ENCODE data around the gene RNPEPL1. TPM values are rescaled to one million over a fixed set of nuclear protein-coding genes. Genes with fewer than 3 reads are reported as not detected.

The RNPEPL1 gene
- total and polyA plus RNA-seq, 2 experiments from 2014 or later, result 11.1 to 23.0 TPM

- no peaks in the 10 kb centered on the region for H3F3A ChIP-seq (ENCODE audit: insufficient read depth)
- no peaks in the 10 kb centered on the region for H3K36me3 ChIP-seq (ENCODE audit: low read depth)
- in situ Hi-C loops (cut with MboI), result no loop called here
- 0 out of 2 replicates have a peak, but pooled peaks cover 3% of the 10 kb centered on the region for H3K4me1 ChIP-seq (ENCODE audit: insufficient read depth)
- H4K20me1 ChIP-seq (ENCODE audit: insufficient read depth), result no peaks in the 10 kb centered on the region
- 61 to 64% methylated on average over 19 to 21 of the region's 21 CpGs for WGBS, 2 experiments (ENCODE audit: low coverage in 1 of 2, low lambda C conversion rate in 2 of 2, missing lambda C conversion rate in 2 of 2)
- H2AFZ ChIP-seq, result no peak overlapping the region
- TF ChIP-seq EZH2 (IDR thresholded peaks at IDR 0.05; ENCODE audit: insufficient read depth, poor library complexity, severe bottlenecking) (no peak), EZH2phosphoT487 (IDR thresholded peaks at IDR 0.05; ENCODE audit: insufficient read depth, low read depth) (no peak)
- no peaks in the 10 kb centered on the region for H3K27me3 ChIP-seq (replicated peaks; ENCODE audit: insufficient read depth)
- H3K9ac ChIP-seq, result no peak overlapping the region
- no peak overlapping the region for H3K4me3 ChIP-seq
- H3K4me2 ChIP-seq (ENCODE audit: unreplicated experiment), result no peak overlapping the region
- DNase-seq, result no peak
- no peaks in the 10 kb centered on the region for H3K9me3 ChIP-seq (ENCODE audit: low read depth)
- H3K79me2 ChIP-seq (ENCODE audit: insufficient read depth), result no peaks in the 10 kb centered on the region
- H3K9me2 ChIP-seq (ENCODE audit: insufficient read depth), result no peaks in the 10 kb centered on the region
- no peak overlapping the region for H3K27ac ChIP-seq
Measured at GRCh38 chr2:240626531-240627300, 58.4 kb downstream of the RNPEPL1 start.

- 57 to 58% methylated on average over 15 to 17 of the region's 17 CpGs for WGBS, 2 experiments (ENCODE audit: low coverage in 1 of 2, low lambda C conversion rate in 2 of 2, missing lambda C conversion rate in 2 of 2)
- Histone ChIP-seq H3K9ac (no peak overlapping the region), H3K9me2 (ENCODE audit: insufficient read depth) (no peaks in the 10 kb centered on the region), H3K4me1 (ENCODE audit: insufficient read depth) (0 out of 2 replicates have a peak, but pooled peaks cover 3% of the 10 kb centered on the region), H2AFZ (no peak overlapping the region), H4K20me1 (ENCODE audit: insufficient read depth) (no peaks in the 10 kb centered on the region), H3K79me2 (ENCODE audit: insufficient read depth) (no peaks in the 10 kb centered on the region), H3K27me3 (replicated peaks; ENCODE audit: insufficient read depth) (no peaks in the 10 kb centered on the region), H3K27ac (no peak overlapping the region), H3K36me3 (ENCODE audit: low read depth) (no peaks in the 10 kb centered on the region), H3K9me3 (ENCODE audit: low read depth) (no peaks in the 10 kb centered on the region), H3K4me2 (ENCODE audit: unreplicated experiment) (no peak overlapping the region), H3K4me3 (no peak overlapping the region), H3F3A (ENCODE audit: insufficient read depth) (no peaks in the 10 kb centered on the region)
- no peak for TF ChIP-seq EZH2 (IDR thresholded peaks at IDR 0.05; ENCODE audit: insufficient read depth, poor library complexity, severe bottlenecking)
- TF ChIP-seq EZH2phosphoT487 (IDR thresholded peaks at IDR 0.05; ENCODE audit: insufficient read depth, low read depth), result no peak
- no peak for DNase-seq
- in situ Hi-C loops (cut with MboI), result no loop called here
Measured at GRCh38 chr2:240627736-240628506, 59.6 kb downstream of the RNPEPL1 start.

- no peaks in the 10 kb centered on the region for H3K9me3 ChIP-seq (ENCODE audit: low read depth)
- in situ Hi-C loops (cut with MboI), result no loop called here
- no peak overlapping the region for H3K27ac ChIP-seq
- H3K4me3 ChIP-seq, result no peak overlapping the region
- H4K20me1 ChIP-seq (ENCODE audit: insufficient read depth), result no peaks in the 10 kb centered on the region
- H3K36me3 ChIP-seq (ENCODE audit: low read depth), result no peaks in the 10 kb centered on the region
- 0 out of 2 replicates have a peak, but pooled peaks cover 3% of the 10 kb centered on the region for H3K4me1 ChIP-seq (ENCODE audit: insufficient read depth)
- DNase-seq, result no peak
- no peak overlapping the region for H3K9ac ChIP-seq
- TF ChIP-seq EZH2 (IDR thresholded peaks at IDR 0.05; ENCODE audit: insufficient read depth, poor library complexity, severe bottlenecking) (no peak), EZH2phosphoT487 (IDR thresholded peaks at IDR 0.05; ENCODE audit: insufficient read depth, low read depth) (no peak)
- H3F3A ChIP-seq (ENCODE audit: insufficient read depth), result no peaks in the 10 kb centered on the region
- H3K9me2 ChIP-seq (ENCODE audit: insufficient read depth), result no peaks in the 10 kb centered on the region
- 51 to 72% methylated on average over 4 to 7 of the region's 7 CpGs for WGBS, 2 experiments (ENCODE audit: low coverage in 1 of 2, low lambda C conversion rate in 2 of 2, missing lambda C conversion rate in 2 of 2)
- H3K4me2 ChIP-seq (ENCODE audit: unreplicated experiment), result no peak overlapping the region
- H2AFZ ChIP-seq, result no peak overlapping the region
- H3K79me2 ChIP-seq (ENCODE audit: insufficient read depth), result no peaks in the 10 kb centered on the region
- H3K27me3 ChIP-seq (replicated peaks; ENCODE audit: insufficient read depth), result no peaks in the 10 kb centered on the region
Measured at GRCh38 chr2:240628507-240628807, 60.2 kb downstream of the RNPEPL1 start.

GRCh38 chr2:240628808-240629618 is 60.7 kb downstream of the RNPEPL1 start:
- in situ Hi-C loops (cut with MboI), result no loop called here
- H3F3A ChIP-seq (ENCODE audit: insufficient read depth), result no peaks in the 10 kb centered on the region
- no peaks in the 10 kb centered on the region for H3K9me3 ChIP-seq (ENCODE audit: low read depth)
- 0 out of 2 replicates have a peak, but pooled peaks cover 3% of the 10 kb centered on the region for H3K4me1 ChIP-seq (ENCODE audit: insufficient read depth)
- H3K4me2 ChIP-seq (ENCODE audit: unreplicated experiment), result no peak overlapping the region
- no peaks in the 10 kb centered on the region for H3K79me2 ChIP-seq (ENCODE audit: insufficient read depth)
- no peak overlapping the region for H2AFZ ChIP-seq
- 64 to 71% methylated on average over 20 of the region's 20 CpGs for WGBS, 2 experiments (ENCODE audit: low coverage in 1 of 2, low lambda C conversion rate in 2 of 2, missing lambda C conversion rate in 2 of 2)
- TF ChIP-seq EZH2 (IDR thresholded peaks at IDR 0.05; ENCODE audit: insufficient read depth, poor library complexity, severe bottlenecking) (no peak), EZH2phosphoT487 (IDR thresholded peaks at IDR 0.05; ENCODE audit: insufficient read depth, low read depth) (no peak)
- no peaks in the 10 kb centered on the region for H3K36me3 ChIP-seq (ENCODE audit: low read depth)
- no peaks in the 10 kb centered on the region for H3K27me3 ChIP-seq (replicated peaks; ENCODE audit: insufficient read depth)
- H3K27ac ChIP-seq, result no peak overlapping the region
- H3K4me3 ChIP-seq, result no peak overlapping the region
- no peak for DNase-seq
- no peaks in the 10 kb centered on the region for H4K20me1 ChIP-seq (ENCODE audit: insufficient read depth)
- H3K9me2 ChIP-seq (ENCODE audit: insufficient read depth), result no peaks in the 10 kb centered on the region
- H3K9ac ChIP-seq, result no peak overlapping the region

Measured in GM23248 (cell line).